Effector CD8-positive, alpha-beta T cell (primary cell): ENCODE results near the gene EAF1.
A peak's percentile ranks its signal among the peaks of the same experiment; 100 is the strongest.
"Not testable (repeated sequence)": the region's sequence is repeated elsewhere in the genome, so short reads cannot be mapped to it uniquely, and the experiment has no call there.

Experiments used
- DNase-seq: peaks from one replicate; lab custom pipeline; 2025; lab: John Stamatoyannopoulos, UW
- total RNA-seq, 4 experiments: gene quantifications; one replicate each; lab custom pipeline; 2026; lab: John Stamatoyannopoulos, UW

Gene EAF1
- total RNA-seq = 60.4 to 81.2 (median 64.7) reads per million in 4 experiments

GRCh38 chr3:15427182-15427880 lies at the start of gene EAF1, which contains the start of gene METTL6:
Gene EAF1 (plus strand): TSS chr3:15427598. CDS start chr3:15427780, 182 bp downstream.
Gene METTL6 (minus strand): TSS chr3:15427544. CDS start chr3:15426511, 1,033 bp downstream.
- peak; percentile 74 for DNase-seq

- peak; percentile 91 for DNase-seq
Measured at GRCh38 chr3:15377961-15378791, 49.2 kb upstream of the EAF1 start.

- DNase-seq = no peak
Measured at GRCh38 chr3:15380980-15381890, 46.2 kb upstream of the EAF1 start.

- DNase-seq = no peak
Measured at GRCh38 chr3:15382405-15382923, 44.9 kb upstream of the EAF1 start.

- no peak for DNase-seq
Measured at GRCh38 chr3:15384510-15385237, 42.7 kb upstream of the EAF1 start.

- not testable (repeated sequence) for DNase-seq
Measured at GRCh38 chr3:15385238-15385695, 42.1 kb upstream of the EAF1 start.

- no peak for DNase-seq
Measured at GRCh38 chr3:15385901-15386653, 41.3 kb upstream of the EAF1 start.

GRCh38 chr3:15386654-15386955 lies 40.8 kb upstream of the EAF1 start:
- DNase-seq = not testable (repeated sequence)

GRCh38 chr3:15387171-15387581 lies 40.2 kb upstream of the EAF1 start:
- DNase-seq = no peak

- DNase-seq = no peak
Measured at GRCh38 chr3:15387735-15388134, 39.7 kb upstream of the EAF1 start.

- DNase-seq = not testable (repeated sequence)
Measured at GRCh38 chr3:15388335-15388734, 39.1 kb upstream of the EAF1 start.

GRCh38 chr3:15390460-15390859 lies 36.9 kb upstream of the EAF1 start:
- no peak for DNase-seq

- no peak for DNase-seq
Measured at GRCh38 chr3:15391007-15391406, 36.4 kb upstream of the EAF1 start.

GRCh38 chr3:15393252-15393651 lies 34.1 kb upstream of the EAF1 start:
- not testable (repeated sequence) for DNase-seq

- DNase-seq = not testable (repeated sequence)
Measured at GRCh38 chr3:15398731-15399133, 28.7 kb upstream of the EAF1 start.

- DNase-seq = no peak
Measured at GRCh38 chr3:15399970-15400369, 27.4 kb upstream of the EAF1 start.

GRCh38 chr3:15401936-15402335 lies 25.5 kb upstream of the EAF1 start:
- no peak for DNase-seq

GRCh38 chr3:15403495-15403894 lies 23.9 kb upstream of the EAF1 start:
- DNase-seq = no peak

GRCh38 chr3:15403965-15404364 lies 23.4 kb upstream of the EAF1 start:
- no peak for DNase-seq

- DNase-seq = no peak
Measured at GRCh38 chr3:15404767-15405166, 22.6 kb upstream of the EAF1 start.
